Adipose tissue (tissue), 3 donors: Measurements from ENCODE around the gene NAP1L1. TPM values are rescaled to one million over a fixed set of nuclear protein-coding genes. Genes with fewer than 3 reads are reported as not detected.
"Not testable (repeated sequence)": the region's sequence is repeated elsewhere in the genome, so short reads cannot be mapped to it uniquely, and the experiment has no call there.

Experiments used
- H3K27ac ChIP-seq: one replicate; pipeline ENCODE4 v1.5.1; 2013; ENCODE audit warnings: low read depth, low read length
- WGBS, 3 donors: extraction: QIAGEN DNeasy Blood & Tissue Kit; methylation state at CpG; one replicate each; pipeline ENCODE4 v1.1.7; 2013; 5-methylcytosine and 5-hydroxymethylcytosine counted together
- polyA plus RNA-seq, 3 donors: library from polyadenylated mRNA; stranded (reverse); fragments of 200-250 nt; gene quantifications; one replicate each; pipeline ENCODE4 v1.2.3, GENCODE V29; 2013
- donor health status: healthy with polysubstance abuse.
- donor health status: Bipolar disorder and iron deficiency.
- donor health status: healthy.

Gene NAP1L1
- polyA plus RNA-seq, 3 donors, result 77.4 to 634 (median 336) TPM

DNA sequence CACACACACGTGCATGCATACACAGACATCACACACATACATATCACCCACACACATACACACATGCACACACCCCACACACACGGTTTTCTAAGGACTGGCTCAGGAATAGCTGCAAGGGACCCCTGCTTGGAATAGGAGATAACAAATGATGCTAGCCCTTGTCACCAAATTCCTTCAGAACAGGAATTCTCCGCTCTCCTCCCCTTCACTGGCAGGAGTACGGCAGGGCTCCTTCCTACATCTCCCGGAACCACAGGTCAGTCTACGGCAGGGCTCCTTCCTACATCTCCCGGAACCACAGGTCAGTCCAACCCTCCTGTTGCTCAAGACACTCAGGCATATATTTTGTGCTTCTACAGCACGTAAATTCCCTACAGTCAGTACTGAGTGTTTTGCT lies 76.8 kb downstream of the NAP1L1 start:
- 89 to 90% (median 89%) methylated on average over 8 of the region's 8 CpGs for WGBS, 3 donors
- H3K27ac ChIP-seq, result no peak overlapping the region

GRCh38 chr12:76006028-76006925 lies 78.2 kb downstream of the NAP1L1 start:
- WGBS, 3 donors, result 87 to 90% (median 88%) methylated on average over 9 of the region's 9 CpGs
- no peak overlapping the region for H3K27ac ChIP-seq

GRCh38 chr12:76003355-76003638 lies 81.2 kb downstream of the NAP1L1 start:
- WGBS, 3 donors, result 49 to 82% (median 75%) methylated on average over 2 of the region's 2 CpGs
- H3K27ac ChIP-seq, result no peak overlapping the region

DNA sequence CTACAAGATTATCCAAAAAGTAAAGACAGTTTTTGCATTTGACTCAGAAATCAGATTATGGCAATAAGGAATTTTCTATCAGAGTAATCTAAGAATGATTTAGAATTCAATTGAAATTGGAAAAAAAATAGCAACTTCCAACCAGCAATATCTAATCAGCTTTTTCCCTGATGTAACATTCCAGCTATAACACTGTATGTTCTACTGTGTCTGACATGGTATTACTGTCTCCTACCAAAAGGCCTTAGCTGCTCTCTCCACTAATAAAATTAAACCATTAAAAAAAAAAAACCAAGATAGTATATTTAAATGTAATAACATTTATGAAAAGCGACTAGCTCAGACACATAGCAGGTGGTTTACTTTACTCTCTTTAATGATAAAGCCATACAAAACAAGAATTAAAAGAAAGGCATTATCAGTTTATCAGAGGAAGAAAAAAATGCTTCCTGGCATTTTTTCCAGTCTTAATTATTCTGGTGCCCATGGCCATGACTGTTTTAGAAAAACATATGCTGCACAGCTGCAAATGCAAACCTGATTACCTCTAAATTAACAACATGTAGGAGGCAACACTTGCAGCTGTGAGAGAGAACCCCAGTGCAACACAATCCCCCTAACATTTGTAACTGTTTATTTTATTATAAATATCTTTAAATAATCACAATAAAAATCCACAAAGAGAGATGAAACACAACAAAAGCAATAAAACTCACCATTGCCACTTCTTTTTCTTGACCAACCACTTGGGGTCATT lies 81.7 kb downstream of the NAP1L1 start:
- H3K27ac ChIP-seq, result no peak overlapping the region
- WGBS, 3 donors, result 81 to 83% (median 82%) methylated on average over 1 of the region's 1 CpG

- WGBS, 3 donors, result 84 to 88% (median 84%) methylated on average over 4 of the region's 4 CpGs
- no peak overlapping the region for H3K27ac ChIP-seq
Measured at GRCh38 chr12:75998292-75999063, 86.0 kb downstream of the NAP1L1 start.

DNA sequence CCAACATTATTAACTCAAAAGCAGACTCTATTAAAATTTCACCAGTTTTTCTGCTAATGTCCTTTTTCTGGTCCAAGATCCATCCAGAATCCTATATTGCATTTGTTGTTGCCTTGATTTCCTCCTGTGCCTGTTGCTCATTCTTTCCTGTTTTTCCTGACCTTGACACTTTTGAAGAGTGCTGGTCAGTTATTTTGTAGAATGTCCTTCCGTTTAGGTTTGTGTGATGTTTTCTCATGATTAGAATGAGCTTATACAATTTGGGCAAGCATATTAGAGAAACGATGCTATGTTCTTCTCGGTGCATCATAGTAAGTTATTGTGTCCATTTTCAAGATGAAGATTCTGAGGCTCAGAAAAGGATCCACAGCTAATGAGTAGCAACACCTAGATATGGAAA lies 86.8 kb downstream of the NAP1L1 start:
- 72 to 85% (median 74%) methylated on average over 3 of the region's 3 CpGs for WGBS, 3 donors
- no peak overlapping the region for H3K27ac ChIP-seq

- H3K27ac ChIP-seq, result no peak overlapping the region
- WGBS, 3 donors, result 24 to 38% (median 33%) methylated on average over 1 of the region's 1 CpG
Measured at GRCh38 chr12:75996861-75997447, 87.5 kb downstream of the NAP1L1 start.

- H3K27ac ChIP-seq, result no peak overlapping the region
Measured at GRCh38 chr12:75995691-75996090, 88.8 kb downstream of the NAP1L1 start.

- H3K27ac ChIP-seq, result no peak overlapping the region
- WGBS, 3 donors, result 75 to 86% (median 81%) methylated on average over 4 of the region's 4 CpGs
Measured at GRCh38 chr12:75994069-75994740, 90.3 kb downstream of the NAP1L1 start.

DNA sequence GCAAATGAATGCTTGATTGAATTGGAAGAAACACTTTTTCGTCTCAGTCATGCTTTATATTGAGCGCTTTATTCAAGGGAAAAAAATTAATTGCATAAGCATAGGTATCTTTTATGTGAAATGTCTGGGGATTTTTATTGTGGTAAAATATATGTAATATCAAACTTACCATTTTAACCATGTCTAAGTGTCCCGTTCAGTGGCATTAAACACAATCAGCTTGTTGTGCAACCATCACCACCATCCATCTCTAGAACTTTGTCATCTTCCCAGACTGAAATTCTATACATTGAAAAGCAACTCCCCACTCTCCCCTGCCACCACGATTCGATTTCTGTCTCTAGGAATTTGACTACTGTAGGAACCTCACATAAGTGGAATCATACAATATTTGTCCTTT lies 92.7 kb downstream of the NAP1L1 start:
- 69 to 83% (median 75%) methylated on average over 5 of the region's 5 CpGs for WGBS, 3 donors

DNA sequence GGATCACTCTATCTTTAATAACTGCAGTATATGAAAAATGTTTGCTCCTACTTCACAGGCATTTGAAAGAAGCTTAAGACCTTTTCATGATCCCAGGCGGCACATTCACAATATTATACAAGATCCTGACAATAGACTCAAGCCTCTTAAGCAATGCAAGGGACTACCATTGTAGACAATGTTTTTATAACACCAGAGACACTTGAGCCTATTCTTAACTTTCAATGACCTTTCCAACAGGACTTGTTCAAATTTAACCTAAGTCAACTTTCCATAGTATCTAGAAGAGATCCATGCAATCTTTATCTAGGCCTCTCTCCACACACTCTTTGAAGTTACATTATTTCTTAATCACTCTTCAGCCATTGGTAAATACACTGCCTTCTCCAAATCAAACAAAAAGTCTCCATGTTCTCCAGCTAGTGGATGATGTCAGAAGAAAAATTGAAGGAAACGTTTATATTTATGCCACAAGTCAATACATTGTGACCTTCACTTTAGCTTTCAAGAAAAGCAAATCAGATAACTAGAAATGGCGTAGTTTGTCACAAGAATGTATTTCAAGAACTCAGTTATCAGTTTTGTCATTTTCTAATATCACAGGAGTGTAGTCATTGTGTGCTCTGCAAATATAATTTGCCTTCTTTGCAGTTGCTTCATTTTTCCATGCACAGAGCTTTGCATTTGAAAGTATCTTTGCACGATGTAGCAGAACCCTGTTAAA lies 94.1 kb downstream of the NAP1L1 start:
- WGBS, 3 donors, result 36 to 88% (median 88%) methylated on average over 4 of the region's 4 CpGs
- H3K27ac ChIP-seq, result no peak overlapping the region

More for the DNA sequence above, 92.7 kb downstream of the NAP1L1 start:
- no peak overlapping the region for H3K27ac ChIP-seq

DNA sequence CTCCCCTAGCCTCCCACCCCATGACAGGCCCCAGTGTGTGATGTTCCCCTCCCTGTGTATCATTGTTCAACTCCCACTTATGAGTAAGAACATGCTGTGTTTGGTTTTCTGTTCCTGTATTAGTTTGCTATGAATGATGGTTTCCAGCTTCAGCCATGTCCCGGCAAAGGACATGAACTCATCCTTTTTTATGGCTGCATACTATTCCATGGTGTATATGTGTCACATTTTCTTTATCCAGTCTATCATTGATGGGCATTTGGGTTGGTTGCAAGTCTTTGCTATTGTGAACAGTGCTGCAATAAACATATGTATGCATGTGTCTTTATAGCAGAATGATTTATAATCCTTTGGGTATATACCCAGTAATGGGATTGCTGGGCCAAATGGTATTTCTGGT lies 96.8 kb downstream of the NAP1L1 start:
- H3K27ac ChIP-seq, result not testable (repeated sequence)
- WGBS, 3 donors, result 89 to 100% (median 98%) methylated on average over 1 of the region's 1 CpG

Other genes with a start within 250 kb of the NAP1L1 start
- 10 to 100 TPM in 2 of 3 donors, 1 to 10 TPM in 1; 3.8 to 24.1 (median 20.7) TPM for gene PHLDA1, start 52.9 kb downstream of the NAP1L1 start, polyA plus RNA-seq